ENCODE measurements around the gene RAB40B. TPM values are rescaled to one million over a fixed set of nuclear protein-coding genes. Genes with fewer than 3 reads are reported as not detected.

RAB40B gene
- total and polyA plus RNA-seq, 2 of the 13 experiments (the other 11 are each of a cell fraction or from before 2014, with no cell fraction given), result 6.2 to 6.5 TPM

DNA sequence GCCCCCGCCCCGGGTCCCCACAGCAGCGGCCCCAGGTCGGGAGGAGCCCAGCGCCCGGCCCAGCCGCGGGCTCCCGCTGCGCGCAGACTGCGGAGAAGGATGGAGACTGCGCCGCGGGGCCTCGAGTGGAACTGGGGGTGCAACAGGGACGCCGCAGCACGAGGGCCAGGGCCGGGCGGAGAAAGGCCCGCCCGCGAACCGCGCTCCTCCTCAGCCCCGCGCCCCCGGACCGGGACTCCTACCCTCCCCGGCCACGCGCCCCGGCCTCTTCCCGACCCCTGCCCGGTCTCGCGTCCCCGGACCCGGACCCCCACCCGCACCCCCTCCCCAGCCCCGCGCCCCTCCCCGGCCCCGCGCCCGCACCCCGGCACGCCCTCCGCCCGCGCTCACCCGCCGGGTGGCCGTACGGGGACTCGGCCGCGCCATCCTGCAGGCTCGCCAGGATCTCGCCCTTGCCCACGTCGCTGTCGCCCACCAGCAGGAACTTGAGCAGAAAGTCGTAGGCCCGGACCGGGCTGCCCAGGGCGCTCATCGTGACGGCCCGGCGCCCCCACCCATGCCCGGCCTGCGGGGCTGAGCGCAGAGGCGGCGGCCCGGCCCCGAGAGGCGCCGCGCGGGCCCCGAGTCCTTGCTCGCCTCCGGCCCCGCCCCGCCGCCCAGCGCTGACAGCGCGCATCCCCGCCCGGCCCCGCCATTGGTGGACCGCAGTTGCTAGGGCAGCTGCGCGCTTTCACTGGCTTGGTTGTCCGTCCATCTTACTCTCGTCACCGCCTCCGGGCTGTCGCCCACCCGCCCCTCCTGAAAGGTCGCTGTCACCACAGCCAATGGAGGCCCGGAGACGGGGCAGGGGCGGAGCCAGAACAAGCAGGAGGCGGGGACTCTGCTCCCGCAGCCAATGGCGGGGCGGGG is at the start of gene RAB40B (continued):
- TF ChIP-seq, protein P1, sequence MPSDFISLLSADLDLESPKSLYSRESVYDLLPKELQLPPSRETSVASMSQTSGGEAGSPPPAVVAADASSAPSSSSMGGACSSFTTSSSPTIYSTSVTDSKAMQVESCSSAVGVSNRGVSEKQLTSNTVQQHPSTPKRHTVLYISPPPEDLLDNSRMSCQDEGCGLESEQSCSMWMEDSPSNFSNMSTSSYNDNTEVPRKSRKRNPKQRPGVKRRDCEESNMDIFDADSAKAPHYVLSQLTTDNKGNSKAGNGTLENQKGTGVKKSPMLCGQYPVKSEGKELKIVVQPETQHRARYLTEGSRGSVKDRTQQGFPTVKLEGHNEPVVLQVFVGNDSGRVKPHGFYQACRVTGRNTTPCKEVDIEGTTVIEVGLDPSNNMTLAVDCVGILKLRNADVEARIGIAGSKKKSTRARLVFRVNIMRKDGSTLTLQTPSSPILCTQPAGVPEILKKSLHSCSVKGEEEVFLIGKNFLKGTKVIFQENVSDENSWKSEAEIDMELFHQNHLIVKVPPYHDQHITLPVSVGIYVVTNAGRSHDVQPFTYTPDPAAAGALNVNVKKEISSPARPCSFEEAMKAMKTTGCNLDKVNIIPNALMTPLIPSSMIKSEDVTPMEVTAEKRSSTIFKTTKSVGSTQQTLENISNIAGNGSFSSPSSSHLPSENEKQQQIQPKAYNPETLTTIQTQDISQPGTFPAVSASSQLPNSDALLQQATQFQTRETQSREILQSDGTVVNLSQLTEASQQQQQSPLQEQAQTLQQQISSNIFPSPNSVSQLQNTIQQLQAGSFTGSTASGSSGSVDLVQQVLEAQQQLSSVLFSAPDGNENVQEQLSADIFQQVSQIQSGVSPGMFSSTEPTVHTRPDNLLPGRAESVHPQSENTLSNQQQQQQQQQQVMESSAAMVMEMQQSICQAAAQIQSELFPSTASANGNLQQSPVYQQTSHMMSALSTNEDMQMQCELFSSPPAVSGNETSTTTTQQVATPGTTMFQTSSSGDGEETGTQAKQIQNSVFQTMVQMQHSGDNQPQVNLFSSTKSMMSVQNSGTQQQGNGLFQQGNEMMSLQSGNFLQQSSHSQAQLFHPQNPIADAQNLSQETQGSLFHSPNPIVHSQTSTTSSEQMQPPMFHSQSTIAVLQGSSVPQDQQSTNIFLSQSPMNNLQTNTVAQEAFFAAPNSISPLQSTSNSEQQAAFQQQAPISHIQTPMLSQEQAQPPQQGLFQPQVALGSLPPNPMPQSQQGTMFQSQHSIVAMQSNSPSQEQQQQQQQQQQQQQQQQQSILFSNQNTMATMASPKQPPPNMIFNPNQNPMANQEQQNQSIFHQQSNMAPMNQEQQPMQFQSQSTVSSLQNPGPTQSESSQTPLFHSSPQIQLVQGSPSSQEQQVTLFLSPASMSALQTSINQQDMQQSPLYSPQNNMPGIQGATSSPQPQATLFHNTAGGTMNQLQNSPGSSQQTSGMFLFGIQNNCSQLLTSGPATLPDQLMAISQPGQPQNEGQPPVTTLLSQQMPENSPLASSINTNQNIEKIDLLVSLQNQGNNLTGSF (CRISPR knock-in tag; IDR thresholded peaks at IDR 0.05), result 0 out of 2 replicates have a peak, but pooled peaks have one; percentile 54
- TF ChIP-seq KLF12 (CRISPR knock-in tag; IDR thresholded peaks at IDR 0.05; ENCODE audit: borderline replicate concordance) (peak; percentile 59; the same call in 1 of the 2 replicates), IRX3 (CRISPR knock-in tag; IDR thresholded peaks at IDR 0.05; ENCODE audit: borderline replicate concordance, low read depth) (peak; percentile 61; the same call in 1 of the 2 replicates), HNRNPK (IDR thresholded peaks at IDR 0.05; ENCODE audit: low read depth, low read length, poor library complexity, severe bottlenecking) (peak; percentile 25), ATF7-NPFF (CRISPR knock-in tag; IDR thresholded peaks at IDR 0.05; ENCODE audit: low read depth) (0 out of 2 replicates have a peak, but pooled peaks have one; percentile 19), CREB1 (IDR thresholded peaks at IDR 0.05) (peak; percentile 93), CREB1 (CRISPR knock-in tag; IDR thresholded peaks at IDR 0.05) (no peak; the same call in 1 of the 2 replicates), ZNF160 (CRISPR knock-in tag; IDR thresholded peaks at IDR 0.05) (0 out of 2 replicates have a peak, but pooled peaks have one; percentile 12), ZSCAN25 (CRISPR knock-in tag; IDR thresholded peaks at IDR 0.05) (no peak), PHF8 (CRISPR knock-in tag; IDR thresholded peaks at IDR 0.05) (peak; percentile 74), SAP130 (CRISPR knock-in tag; IDR thresholded peaks at IDR 0.05; ENCODE audit: low read depth) (peak; percentile 59), RFX1 (IDR thresholded peaks at IDR 0.05) (peak; percentile 68), ZSCAN20 (CRISPR knock-in tag; IDR thresholded peaks at IDR 0.05; ENCODE audit: borderline replicate concordance) (peak; percentile 16; the same call in 1 of the 2 replicates), ZFX (CRISPR knock-in tag; IDR thresholded peaks at IDR 0.05; ENCODE audit: low read depth) (peak; percentile 82), ZNF674 (CRISPR knock-in tag; IDR thresholded peaks at IDR 0.05; ENCODE audit: low read depth) (peak; percentile 43; the same call in 1 of the 2 replicates)
- TF ChIP-seq, protein P2, sequence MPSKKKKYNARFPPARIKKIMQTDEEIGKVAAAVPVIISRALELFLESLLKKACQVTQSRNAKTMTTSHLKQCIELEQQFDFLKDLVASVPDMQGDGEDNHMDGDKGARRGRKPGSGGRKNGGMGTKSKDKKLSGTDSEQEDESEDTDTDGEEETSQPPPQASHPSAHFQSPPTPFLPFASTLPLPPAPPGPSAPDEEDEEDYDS (CRISPR knock-in tag; IDR thresholded peaks at IDR 0.05), result peak; percentile 55; the same call in 1 of the 2 replicates
- TF ChIP-seq, protein P3, sequence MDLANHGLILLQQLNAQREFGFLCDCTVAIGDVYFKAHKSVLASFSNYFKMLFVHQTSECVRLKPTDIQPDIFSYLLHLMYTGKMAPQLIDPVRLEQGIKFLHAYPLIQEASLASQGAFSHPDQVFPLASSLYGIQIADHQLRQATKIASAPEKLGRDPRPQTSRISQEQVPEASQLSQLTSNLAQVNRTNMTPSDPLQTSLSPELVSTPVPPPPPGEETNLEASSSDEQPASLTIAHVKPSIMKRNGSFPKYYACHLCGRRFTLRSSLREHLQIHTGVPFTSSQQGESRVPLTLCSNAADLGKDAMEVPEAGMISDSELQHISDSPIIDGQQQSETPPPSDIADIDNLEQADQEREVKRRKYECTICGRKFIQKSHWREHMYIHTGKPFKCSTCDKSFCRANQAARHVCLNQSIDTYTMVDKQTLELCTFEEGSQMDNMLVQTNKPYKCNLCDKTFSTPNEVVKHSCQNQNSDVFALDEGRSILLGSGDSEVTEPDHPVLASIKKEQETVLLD (CRISPR knock-in tag; IDR thresholded peaks at IDR 0.05; ENCODE audit: low read depth), result peak; percentile 49; the same call in 1 of the 2 replicates
- TF ChIP-seq, protein P4, sequence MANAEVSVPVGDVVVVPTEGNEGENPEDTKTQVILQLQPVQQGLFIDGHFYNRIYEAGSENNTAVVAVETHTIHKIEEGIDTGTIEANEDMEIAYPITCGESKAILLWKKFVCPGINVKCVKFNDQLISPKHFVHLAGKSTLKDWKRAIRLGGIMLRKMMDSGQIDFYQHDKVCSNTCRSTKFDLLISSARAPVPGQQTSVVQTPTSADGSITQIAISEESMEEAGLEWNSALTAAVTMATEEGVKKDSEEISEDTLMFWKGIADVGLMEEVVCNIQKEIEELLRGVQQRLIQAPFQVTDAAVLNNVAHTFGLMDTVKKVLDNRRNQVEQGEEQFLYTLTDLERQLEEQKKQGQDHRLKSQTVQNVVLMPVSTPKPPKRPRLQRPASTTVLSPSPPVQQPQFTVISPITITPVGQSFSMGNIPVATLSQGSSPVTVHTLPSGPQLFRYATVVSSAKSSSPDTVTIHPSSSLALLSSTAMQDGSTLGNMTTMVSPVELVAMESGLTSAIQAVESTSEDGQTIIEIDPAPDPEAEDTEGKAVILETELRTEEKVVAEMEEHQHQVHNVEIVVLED (CRISPR knock-in tag; IDR thresholded peaks at IDR 0.05; ENCODE audit: borderline replicate concordance), result peak; percentile 51; the same call in 1 of the 2 replicates
